K562 (cell line): ENCODE measurements around the gene PPP1CC. TPM values are rescaled to one million over a fixed set of nuclear protein-coding genes. Genes with fewer than 3 reads are reported as not detected.

Experiments used
- ATAC-seq: fragments of 200-7000 bp; cut with Tn5 transposase; 3 replicates; pipeline ENCODE4 v1.9.1; 2020; ENCODE audit warnings: moderate library complexity
- BruUV-seq: library from RNA; stranded (reverse); fragments of 400-500 nt; replicated peaks from 2 replicates; lab custom pipeline; 2021; lab: Mats Ljungman, UMichigan
- CTCF ChIA-PET: fragments of 300-600 bp; formaldehyde crosslinking; extraction: SDS; loops from one replicate; lab custom pipeline; 2021; ENCODE audit warnings: low intra/inter-chr PET ratio; lab: Yijun Ruan, JAX
- POLR2A ChIA-PET: fragments of 300-600, 350-650 bp; sonication (Branson Sonifier 250); formaldehyde crosslinking; extraction: SDS; loops from one replicate; lab custom pipeline; 2021; ENCODE audit warnings: antibody characterized with exemption, inconsistent platforms; lab: Yijun Ruan, JAX
- DNase-seq, 4 experiments: peaks; one replicate each; pipeline versions ENCODE4 v3.0.0 to v3.0.0-alpha.2; 2011 to 2018; ENCODE audit warnings: low spot score in 3 of 4, mixed read lengths in 3 of 4; ENCODE audit errors: extremely low read depth in 1 of 4
- FAIRE-seq: peaks from 2 replicates; lab custom pipeline; 2011; peaks lifted over from hg19 to GRCh38; lab: Jason Lieb, UNC
- H2AFZ ChIP-seq: 2 replicates; pipeline ENCODE4 v1.6.0; 2011; ENCODE audit warnings: low read depth, low read length, control low read depth, inconsistent platforms
- H3K27ac ChIP-seq: fragments of 200-600 bp; 3 replicates; pipeline ENCODE4 v1.8.0; 2011; ENCODE audit warnings: low read depth, mild to moderate bottlenecking, control low read depth, inconsistent platforms, low read length, moderate library complexity, mixed read lengths; ENCODE audit errors: extremely low read depth
- H3K27me3 ChIP-seq, 2 experiments: fragments of 300-600 bp in 1 of 2; 2 replicates in 1 of 2; 3 replicates in 1 of 2; pipeline versions ENCODE4 v1.6.0 to v1.8.0; 2011; ENCODE audit warnings: inconsistent platforms in 2 of 2, low read length in 2 of 2, mild to moderate bottlenecking in 1 of 2, mixed read lengths in 1 of 2, moderate library complexity in 1 of 2; ENCODE audit not compliant: control insufficient read depth in 2 of 2, insufficient read depth in 2 of 2
- H3K36me3 ChIP-seq: fragments of 300-600 bp; 3 replicates; pipeline ENCODE4 v1.8.0; 2011; ENCODE audit warnings: mild to moderate bottlenecking, low read length, inconsistent platforms; ENCODE audit not compliant: control insufficient read depth, insufficient read depth
- H3K4me1 ChIP-seq, 2 experiments: fragments of 200-600 bp in 1 of 2; replicated peaks in 1 of 2; 2 replicates in 1 of 2; 3 replicates in 1 of 2; pipeline versions ENCODE4 v1.5.1 to v1.8.0; 2011; ENCODE audit warnings: inconsistent platforms in 2 of 2, low read length in 2 of 2, mild to moderate bottlenecking in 1 of 2, mixed read lengths in 1 of 2, moderate library complexity in 1 of 2; ENCODE audit not compliant: control insufficient read depth in 2 of 2, insufficient read depth in 2 of 2
- H3K4me2 ChIP-seq: 2 replicates; pipeline ENCODE4 v1.6.1; 2011; ENCODE audit warnings: low read length, control low read depth, inconsistent platforms, mixed read lengths; ENCODE audit not compliant: insufficient read depth
- H3K4me3 ChIP-seq: fragments of 200-600 bp; sonication (generic), shearing (Covaris generic); 2 replicates; pipeline ENCODE4 v1.5.1; 2016; ENCODE audit warnings: control low read depth, inconsistent platforms
- H3K79me2 ChIP-seq: fragments of 200-600 bp; 3 replicates; pipeline ENCODE4 v1.8.0; 2011; ENCODE audit warnings: low read length, inconsistent platforms; ENCODE audit not compliant: control insufficient read depth, insufficient read depth
- H3K9ac ChIP-seq, 2 experiments: 2 replicates each; pipeline versions ENCODE4 v1.6.0 to v1.6.1; 2011; ENCODE audit warnings: low read depth in 2 of 2, low read length in 2 of 2, control low read depth in 1 of 2, inconsistent platforms in 1 of 2, mild to moderate bottlenecking in 1 of 2, mixed read lengths in 1 of 2; ENCODE audit not compliant: insufficient read depth in 1 of 2
- H3K9me1 ChIP-seq: one replicate; pipeline ENCODE4 v1.6.0; 2011; ENCODE audit warnings: inconsistent platforms, mild to moderate bottlenecking, low read length, moderate library complexity; ENCODE audit not compliant: control insufficient read depth, insufficient read depth
- H3K9me3 ChIP-seq: replicated peaks from 2 replicates; pipeline ENCODE4 v1.5.1; 2011; ENCODE audit warnings: low read depth, low read length, inconsistent platforms; ENCODE audit not compliant: control insufficient read depth, insufficient read depth
- H4K20me1 ChIP-seq: replicated peaks from 2 replicates; pipeline ENCODE4 v1.6.1; 2011; ENCODE audit warnings: low read length, inconsistent platforms, mixed read lengths; ENCODE audit not compliant: control insufficient read depth, insufficient read depth
- E4F1 ChIP-seq: fragments of 250-450 bp; sonication (Bioruptor Pico); IDR thresholded peaks from 2 replicates; pipeline ENCODE4 v1.5.0; 2021; ENCODE audit warnings: mild to moderate bottlenecking, borderline replicate concordance
- EGR1 ChIP-seq: fragments of 450-650 bp; conservative IDR thresholded peaks from 2 replicates; pipeline ENCODE4 v1.6.1; 2017; ENCODE audit warnings: mild to moderate bottlenecking
- ESRRA ChIP-seq: fragments of 450-650 bp; IDR thresholded peaks from 2 replicates; pipeline ENCODE4 v1.6.1; 2014; ENCODE audit warnings: low read depth, mild to moderate bottlenecking, moderate library complexity, borderline replicate concordance
- GABPA ChIP-seq: fragments of 200-800 bp; sonication (Bioruptor generic); conservative IDR thresholded peaks from 2 replicates; pipeline ENCODE4 v1.6.1; 2016; ENCODE audit warnings: low read depth, missing genetic modification characterization, missing compliant biosample characterization
- HIVEP1 ChIP-seq: fragments of 250-450 bp; sonication (Bioruptor Pico); IDR thresholded peaks from 2 replicates; pipeline ENCODE4 v1.4.0; 2020; ENCODE audit warnings: mild to moderate bottlenecking
- PTBP1 ChIP-seq: fragments of 200-400 bp; formaldehyde crosslinking; IDR thresholded peaks from 2 replicates; pipeline ENCODE4 v1.6.1; 2017; ENCODE audit warnings: low read depth, low read length
- PURB ChIP-seq: sonication (generic); formaldehyde crosslinking; IDR thresholded peaks from 2 replicates; pipeline ENCODE4 v1.9.0; 2021; ENCODE audit warnings: low read depth, mild to moderate bottlenecking, missing genetic modification reagents
- RB1 ChIP-seq: fragments of 450-650 bp; IDR thresholded peaks from 2 replicates; pipeline ENCODE4 v1.6.1; 2017; ENCODE audit warnings: low read depth, mild to moderate bottlenecking
- RBM22 ChIP-seq: fragments of 200-400 bp; formaldehyde crosslinking; IDR thresholded peaks from 2 replicates; pipeline ENCODE4 v1.6.1; 2018; ENCODE audit warnings: low read length, low read depth; ENCODE audit not compliant: poor library complexity, severe bottlenecking
- SLC30A9 ChIP-seq: fragments of 250-450 bp; sonication (Bioruptor Pico); IDR thresholded peaks from 2 replicates; pipeline ENCODE4 v1.8.0; 2022; ENCODE audit warnings: mild to moderate bottlenecking, moderate library complexity
- SRSF7 ChIP-seq: fragments of 200-400 bp; formaldehyde crosslinking; optimal IDR thresholded peaks from 2 replicates; pipeline ENCODE3; 2017; ENCODE audit warnings: mild to moderate bottlenecking, low read depth, low read length
- ZBTB7A ChIP-seq: IDR thresholded peaks from 2 replicates; pipeline ENCODE4 v1.6.1; 2011; ENCODE audit warnings: low read depth, mild to moderate bottlenecking, low read length, moderate library complexity, borderline replicate concordance; ENCODE audit not compliant: control insufficient read depth
- ZFP1 ChIP-seq: fragments of 450-650 bp; formaldehyde crosslinking; IDR thresholded peaks from 2 replicates; pipeline ENCODE4 v1.4.0; 2020; ENCODE audit warnings: mild to moderate bottlenecking, mixed read lengths
- ZFP36 ChIP-seq: fragments of 150-350 bp; IDR thresholded peaks from 2 replicates; pipeline ENCODE4 v1.6.1; 2018; ENCODE audit warnings: low read length, low read depth; ENCODE audit not compliant: partially characterized antibody
- ZKSCAN1 ChIP-seq: fragments of 150-350 bp; IDR thresholded peaks from 2 replicates; pipeline ENCODE4 v1.6.1; 2016; ENCODE audit warnings: low read depth, low read length
- ZNF184 ChIP-seq: sonication (generic); formaldehyde crosslinking; IDR thresholded peaks from 2 replicates; pipeline ENCODE4 v1.5.0; 2020; ENCODE audit warnings: missing genetic modification reagents
- ZNF444 ChIP-seq: fragments of 250-450 bp; sonication (Bioruptor Pico); IDR thresholded peaks from 2 replicates; pipeline ENCODE4 v1.4.0; 2020; ENCODE audit warnings: mild to moderate bottlenecking, moderate library complexity
- WGBS: fragments of 100-300 bp; shearing (Covaris generic); methylation state at CpG from one replicate; pipeline ENCODE4 v1.1.6; 2016; ENCODE audit warnings: low coverage, mixed read lengths; ENCODE audit not compliant: insufficient coverage; ENCODE audit errors: missing lambda C conversion rate; 5-methylcytosine and 5-hydroxymethylcytosine counted together
- in situ Hi-C: fragments of 300-500 bp; cut with MboI; formaldehyde crosslinking; loops from 4 replicates; pipeline ENCODE4 v1.15.0; 2018; ENCODE audit warnings: inconsistent platforms, mixed read lengths
- intact Hi-C: fragments of 100-400 bp; cut with micrococcal nuclease; formaldehyde crosslinking; loops from 2 replicates; pipeline ENCODE4 v1.14.2; 2022
- polyA plus RNA-seq, 8 experiments: library from polyadenylated mRNA; depleted of rRNA in 4 of 8; stranded (reverse) in 5 of 8; unstranded in 3 of 8; fragments of >200 nt; fragmentation: Nextera tagmentation in 2 of 8; fragmentation: Illumina TruSeq in 1 of 8; extraction: Ambion mirVana in 2 of 8; extraction: Trizol in 1 of 8; gene quantifications; 2 replicates each; pipeline versions ENCODE4 v1.2.1 to v1.2.3, GENCODE V29; 2011 to 2014; ENCODE audit warnings: inconsistent platforms in 1 of 8, missing spikeins in 1 of 8
- total RNA-seq, 7 experiments: library from RNA; depleted of rRNA in 6 of 7; stranded (reverse); fragments of >200 nt in 6 of 7; fragmentation: Illumina TruSeq in 2 of 7; extraction: Trizol in 2 of 7; gene quantifications; 2 replicates each; pipeline versions ENCODE4 v1.2.1 to v1.2.3, GENCODE V29; 2011 to 2021; ENCODE audit warnings: low replicate concordance in 1 of 7

Gene PPP1CC
- total and polyA plus RNA-seq, 9 of the 15 experiments (the other 6 are each of a cell fraction or from before 2014, with no cell fraction given), result 67.4 to 286 (median 195) TPM

- intact Hi-C loops (no loop called here), in situ Hi-C loops (no loop called here)
- H3K36me3 ChIP-seq, result no peaks in the 10 kb centered on the region
- TF ChIP-seq RBM22, result no peak
- TF ChIP-seq EGR1, result no peak
- TF ChIP-seq GABPA (tag), result no peak
- no peak for TF ChIP-seq HIVEP1 (CRISPR knock-in tag)
- TF ChIP-seq ZNF444 (CRISPR knock-in tag), result no peak
- TF ChIP-seq ESRRA, result no peak
- TF ChIP-seq ZKSCAN1, result no peak
- TF ChIP-seq ZBTB7A, result no peak
- no peak for TF ChIP-seq ZFP1 (CRISPR knock-in tag)
- TF ChIP-seq ZNF184, result no peak
- no peak for TF ChIP-seq SLC30A9 (CRISPR knock-in tag)
- no peak for TF ChIP-seq RB1
- TF ChIP-seq SRSF7, result no peak
- no peak for TF ChIP-seq ZFP36
- no peak for TF ChIP-seq E4F1
- TF ChIP-seq PTBP1, result no peak
- TF ChIP-seq PURB (CRISPR knock-in tag), result no peak
- TF ChIP-seq, all 486 proteins: peak for 0
- Histone ChIP-seq H3K4me3 (no peak overlapping the region), H3K9me3 (peaks cover 9% of the 10 kb centered on the region), H3K9ac (no peak overlapping the region), H3K4me2 (no peak overlapping the region), H3K79me2 (no peaks in the 10 kb centered on the region), H3K27ac (no peak overlapping the region), H3K9me1 (no peaks in the 10 kb centered on the region), H2AFZ (no peak overlapping the region), H3K27me3 (no peaks in the 10 kb centered on the region), H3K4me1 (peaks cover 0 to 4% of the 10 kb centered on the region in 2 experiments; a peak in 3 of 5 replicates), H4K20me1 (no peaks in the 10 kb centered on the region)
- no peak for ATAC-seq
- no peak for DNase-seq
- ChIA-PET CTCF (no interaction called here), POLR2A (no interaction called here)
- no peak for FAIRE-seq
- 42% methylated on average over 3 of the region's 3 CpGs for WGBS
- BruUV-seq, result no TSS peak
Measured at GRCh38 chr12:110767863-110768262, 25.2 kb upstream of the PPP1CC start.
